RWPE1 (cell line): Measurements from ENCODE around the gene SLIT3.

Source experiments
- CTCF ChIA-PET: fragments of 350-600 bp; sonication (Branson Sonifier 250); formaldehyde crosslinking; extraction: SDS; loops from one replicate; lab custom pipeline; 2021; lab: Yijun Ruan, JAX
- POLR2A ChIA-PET: fragments of 400-600 bp; formaldehyde crosslinking; extraction: SDS; loops from one replicate; lab custom pipeline; 2020; ENCODE audit warnings: antibody characterized with exemption; ENCODE audit not compliant: low non-redundant PET; lab: Yijun Ruan, JAX
- DNase-seq: peaks from one replicate; pipeline ENCODE4 v3.0.0; 2012; ENCODE audit warnings: low spot score
- H3K27ac ChIP-seq: fragments of 450-650 bp; 2 replicates; pipeline ENCODE4 v1.5.1; 2017
- TF ChIP-seq, protein P1 (sequence below): fragments of 450-650 bp; conservative IDR thresholded peaks from 2 replicates; pipeline ENCODE4 v1.5.1; 2017; ENCODE audit warnings: low read depth, mild to moderate bottlenecking

The SLIT3 gene

DNA sequence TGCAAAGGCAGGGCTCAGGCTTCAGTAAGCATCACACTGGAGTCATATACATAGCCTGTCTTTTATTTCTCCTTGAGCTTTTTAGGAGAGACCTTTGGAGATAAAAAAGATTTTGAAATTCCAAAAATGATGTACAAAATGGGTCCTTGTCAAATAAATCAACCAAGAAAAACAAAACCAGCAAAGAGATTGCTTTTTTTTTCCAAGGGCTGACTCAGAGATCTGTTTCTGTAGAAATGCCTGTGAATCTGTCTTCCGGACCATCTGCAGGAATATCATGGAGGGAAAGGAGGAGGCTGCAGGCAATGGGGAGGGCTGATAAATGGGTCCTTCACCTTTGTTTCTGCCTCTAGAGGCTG lies 77.4 kb downstream of the SLIT3 start:
- TF ChIP-seq, protein P1, sequence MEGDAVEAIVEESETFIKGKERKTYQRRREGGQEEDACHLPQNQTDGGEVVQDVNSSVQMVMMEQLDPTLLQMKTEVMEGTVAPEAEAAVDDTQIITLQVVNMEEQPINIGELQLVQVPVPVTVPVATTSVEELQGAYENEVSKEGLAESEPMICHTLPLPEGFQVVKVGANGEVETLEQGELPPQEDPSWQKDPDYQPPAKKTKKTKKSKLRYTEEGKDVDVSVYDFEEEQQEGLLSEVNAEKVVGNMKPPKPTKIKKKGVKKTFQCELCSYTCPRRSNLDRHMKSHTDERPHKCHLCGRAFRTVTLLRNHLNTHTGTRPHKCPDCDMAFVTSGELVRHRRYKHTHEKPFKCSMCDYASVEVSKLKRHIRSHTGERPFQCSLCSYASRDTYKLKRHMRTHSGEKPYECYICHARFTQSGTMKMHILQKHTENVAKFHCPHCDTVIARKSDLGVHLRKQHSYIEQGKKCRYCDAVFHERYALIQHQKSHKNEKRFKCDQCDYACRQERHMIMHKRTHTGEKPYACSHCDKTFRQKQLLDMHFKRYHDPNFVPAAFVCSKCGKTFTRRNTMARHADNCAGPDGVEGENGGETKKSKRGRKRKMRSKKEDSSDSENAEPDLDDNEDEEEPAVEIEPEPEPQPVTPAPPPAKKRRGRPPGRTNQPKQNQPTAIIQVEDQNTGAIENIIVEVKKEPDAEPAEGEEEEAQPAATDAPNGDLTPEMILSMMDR, result no peak
- ChIA-PET CTCF (interaction anchor here (0.5 to 1.5 kb wide), 2 partner anchors 26 to 963 kb away, joined by 3 to 5 read pairs; no protein-coding TSS in a partner anchor), POLR2A (no interaction called here)
- DNase-seq, result no peak
- no peak overlapping the region for H3K27ac ChIP-seq

DNA sequence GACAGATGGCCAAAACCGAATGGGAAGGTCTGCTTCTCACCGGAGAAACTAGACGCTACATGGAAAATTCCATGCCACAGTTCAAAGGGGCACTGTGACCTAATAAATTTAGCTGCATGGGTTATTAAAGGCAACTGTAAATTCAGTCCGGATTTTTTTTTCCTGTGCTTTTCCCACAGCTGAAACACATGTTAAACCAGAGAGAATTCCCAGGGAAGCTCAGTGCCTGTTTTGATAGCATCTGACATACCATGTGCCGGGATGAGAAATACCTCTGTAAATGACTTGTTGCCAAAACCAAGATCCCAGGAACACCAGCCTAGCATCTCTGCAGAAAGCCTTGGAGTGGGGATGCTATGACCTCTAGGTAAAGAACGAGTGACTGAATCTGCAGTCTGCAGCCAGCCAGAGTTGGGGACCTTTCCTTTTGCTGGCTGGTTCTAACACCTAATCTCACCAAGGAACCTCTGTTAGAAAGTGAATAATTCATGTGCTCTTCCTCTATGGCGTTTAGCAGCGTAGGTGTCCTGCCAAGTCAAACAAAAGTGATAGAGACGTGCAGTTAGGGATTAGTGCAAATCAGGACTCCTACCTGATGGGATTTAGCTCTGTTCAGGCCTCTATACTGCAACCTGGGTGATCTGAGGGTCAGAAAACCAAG lies 77.9 kb downstream of the SLIT3 start:
- no peak overlapping the region for H3K27ac ChIP-seq
- ChIA-PET CTCF (interaction anchor here (1.5 kb wide), 1 partner anchor 26 kb away, joined by 5 read pairs; no protein-coding TSS in a partner anchor), POLR2A (no interaction called here)
- no peak for DNase-seq
- TF ChIP-seq, protein P1, result no peak

DNA sequence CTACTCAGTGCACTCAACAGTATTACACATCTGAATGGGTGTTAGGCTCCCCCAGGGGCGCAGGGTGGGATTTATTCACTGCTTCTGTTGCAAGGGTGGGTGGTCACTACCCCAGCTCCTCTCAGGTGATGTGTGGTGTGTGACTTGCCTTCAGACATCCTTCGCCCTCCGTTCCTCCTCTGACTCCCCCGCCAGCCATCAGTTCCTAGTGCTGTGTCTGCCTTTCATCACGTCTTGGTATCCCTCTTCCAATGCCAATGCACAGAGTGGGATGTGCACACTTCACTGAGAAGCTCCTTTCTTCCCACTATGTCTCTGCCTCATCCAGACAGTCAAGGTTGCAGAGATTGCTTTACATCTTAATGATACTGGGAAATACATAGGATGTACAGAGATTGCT lies 79.4 kb downstream of the SLIT3 start:
- TF ChIP-seq, protein P1, result no peak
- ChIA-PET POLR2A (no interaction called here), CTCF (no interaction called here)
- H3K27ac ChIP-seq, result no peak overlapping the region
- no peak for DNase-seq

DNA sequence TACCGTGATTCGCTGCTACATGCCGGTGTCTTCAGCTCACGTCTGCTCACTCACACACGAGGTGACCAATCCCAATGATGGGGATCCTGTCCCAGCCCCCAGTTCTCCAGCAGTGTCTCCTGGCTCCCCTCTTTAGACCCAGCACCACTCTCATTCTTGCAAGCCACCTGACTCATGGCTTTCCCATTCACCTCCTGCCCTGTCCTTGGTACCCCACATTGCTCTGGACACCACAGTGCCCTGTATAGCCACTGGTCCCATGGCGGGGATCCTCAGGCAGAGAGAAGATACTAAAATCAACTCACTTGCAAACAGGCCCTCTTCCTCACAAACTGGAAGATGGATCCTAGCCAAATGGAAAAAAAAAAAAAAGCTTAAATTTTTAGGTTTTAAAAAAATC lies 81.0 kb downstream of the SLIT3 start:
- ChIA-PET POLR2A (no interaction called here), CTCF (interaction anchor here (0.6 kb wide), 1 partner anchor 73 kb away, joined by 4 read pairs; no protein-coding TSS in a partner anchor)
- TF ChIP-seq, protein P1, result no peak
- no peak overlapping the region for H3K27ac ChIP-seq
- no peak for DNase-seq

DNA sequence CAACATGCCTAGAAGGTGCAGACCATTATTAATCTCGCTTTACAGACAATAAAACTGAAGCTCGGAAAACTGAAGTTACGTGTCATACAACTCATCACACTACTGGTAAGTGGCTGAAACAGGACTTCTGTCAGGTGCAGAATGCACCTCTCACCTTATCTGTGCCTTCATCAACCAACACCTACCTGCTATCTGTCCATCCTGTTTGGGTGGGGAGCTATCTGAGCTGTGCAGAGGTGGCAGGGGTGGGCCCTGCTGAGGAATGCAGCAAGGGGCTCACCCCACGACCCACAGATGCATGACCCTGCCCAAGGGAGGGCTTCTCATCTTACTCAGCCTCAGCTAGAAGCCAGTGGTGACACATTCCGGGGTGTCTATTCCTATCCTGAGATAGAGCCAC lies 81.6 kb downstream of the SLIT3 start:
- ChIA-PET POLR2A (no interaction called here), CTCF (interaction anchor here (0.6 kb wide), 1 partner anchor 87 kb away, joined by 5 read pairs; no protein-coding TSS in a partner anchor)
- no peak for DNase-seq
- no peak overlapping the region for H3K27ac ChIP-seq
- TF ChIP-seq, protein P1, result no peak

DNA sequence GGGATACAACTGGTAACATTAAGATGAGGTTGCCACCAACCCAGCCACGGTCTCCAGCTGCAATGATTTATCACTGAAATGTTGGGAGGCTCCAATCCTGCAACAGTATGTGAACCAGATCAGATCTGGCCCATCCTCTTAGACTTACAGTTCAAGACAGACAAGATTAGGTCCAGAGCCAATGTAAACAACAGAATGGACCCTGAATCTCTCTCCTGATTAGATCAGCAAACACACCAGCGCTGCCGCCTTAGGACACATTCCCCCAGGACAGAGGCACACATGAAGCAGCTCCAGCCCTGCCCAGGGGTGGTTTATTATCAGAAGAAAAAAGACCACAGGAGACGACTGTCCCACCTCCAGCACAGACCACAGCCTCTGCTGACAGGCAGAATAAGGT lies 82.1 kb downstream of the SLIT3 start:
- ChIA-PET POLR2A (no interaction called here), CTCF (no interaction called here)
- H3K27ac ChIP-seq, result no peak overlapping the region
- DNase-seq, result no peak
- TF ChIP-seq, protein P1, result no peak
